HG03342 (cell line): ENCODE results near the gene RIC3.

Experiments used
- ATAC-seq: cut with Tn5 transposase; IDR thresholded peaks from one replicate; pipeline ENCODE4 v1.9.1; 2021; ENCODE audit warnings: mild to moderate bottlenecking, moderate library complexity; ENCODE audit not compliant: unreplicated experiment

Gene RIC3

GRCh38 chr11:8070417-8071115 lies 98.3 kb downstream of the RIC3 start:
- no peak for ATAC-seq

GRCh38 chr11:8069771-8070170 lies 99.1 kb downstream of the RIC3 start:
- no peak for ATAC-seq

- ATAC-seq: no peak
Observed at GRCh38 chr11:8068605-8069221, 100.1 kb downstream of the RIC3 start.

- no peak for ATAC-seq
Observed at GRCh38 chr11:8067929-8068575, 100.8 kb downstream of the RIC3 start.

- ATAC-seq: no peak
Observed at GRCh38 chr11:8067567-8067928, 101.3 kb downstream of the RIC3 start.

GRCh38 chr11:8066911-8067455 lies 101.8 kb downstream of the RIC3 start:
- no peak for ATAC-seq

GRCh38 chr11:8066036-8066910 lies 102.6 kb downstream of the RIC3 start:
- no peak for ATAC-seq

GRCh38 chr11:8065031-8065430 lies 103.8 kb downstream of the RIC3 start:
- no peak for ATAC-seq

- no peak for ATAC-seq
Observed at GRCh38 chr11:8063324-8063723, 105.5 kb downstream of the RIC3 start.

- ATAC-seq: no peak
Observed at GRCh38 chr11:8062781-8063257, 106.0 kb downstream of the RIC3 start.

- ATAC-seq: no peak
Observed at GRCh38 chr11:8061555-8062428, 107.0 kb downstream of the RIC3 start.

- ATAC-seq: no peak
Observed at GRCh38 chr11:8060801-8061554, 107.8 kb downstream of the RIC3 start.

GRCh38 chr11:8060146-8060719 lies 108.6 kb downstream of the RIC3 start:
- ATAC-seq: no peak

GRCh38 chr11:8059571-8060011 lies 109.2 kb downstream of the RIC3 start:
- ATAC-seq: no peak

- no peak for ATAC-seq
Observed at GRCh38 chr11:8059030-8059429, 109.8 kb downstream of the RIC3 start.

GRCh38 chr11:8058216-8058615 lies 110.6 kb downstream of the RIC3 start:
- no peak for ATAC-seq

- ATAC-seq: no peak
Observed at GRCh38 chr11:8056810-8057463, 111.9 kb downstream of the RIC3 start.
